GM23338 (cell line): ENCODE measurements around the gene RIMS1. TPM values are rescaled to one million over a fixed set of nuclear protein-coding genes. Genes with fewer than 3 reads are reported as not detected.

Experiments
- ATAC-seq: fragments of 200-7000 bp; cut with Tn5 transposase; 3 replicates; pipeline ENCODE4 v1.9.1; 2020
- DNase-seq: peaks from one replicate; pipeline ENCODE4 v3.0.0-alpha.2; 2015; ENCODE audit warnings: low spot score
- H2AFZ ChIP-seq: fragments of 200-600 bp; sonication (generic); 2 replicates; pipeline ENCODE4 v1.8.0; 2016; ENCODE audit warnings: antibody characterized with exemption, mild to moderate bottlenecking, moderate library complexity
- H3F3A ChIP-seq: fragments of 200-600 bp; sonication (generic); replicated peaks from 2 replicates; pipeline ENCODE4 v1.8.0; 2017; ENCODE audit warnings: antibody characterized with exemption, mixed run types, low read depth
- H3K27ac ChIP-seq: fragments of 200-600 bp; sonication (generic); 2 replicates; pipeline ENCODE4 v1.6.1; 2016; ENCODE audit warnings: low read depth
- H3K27me3 ChIP-seq: fragments of 200-600 bp; sonication (generic); 2 replicates; pipeline ENCODE4 v1.8.0; 2016; ENCODE audit warnings: mild to moderate bottlenecking, mixed run types, moderate library complexity; ENCODE audit not compliant: insufficient read depth
- H3K36me3 ChIP-seq: fragments of 200-600 bp; sonication (generic); 2 replicates; pipeline ENCODE4 v1.8.0; 2016; ENCODE audit warnings: mild to moderate bottlenecking; ENCODE audit not compliant: insufficient read depth
- H3K4me1 ChIP-seq: fragments of 200-600 bp; sonication (generic); 2 replicates; pipeline ENCODE4 v1.8.0; 2016; ENCODE audit warnings: mild to moderate bottlenecking, moderate library complexity; ENCODE audit not compliant: insufficient read depth
- H3K4me2 ChIP-seq: fragments of 200-600 bp; sonication (generic); 2 replicates; pipeline ENCODE4 v1.7.1; 2017; ENCODE audit warnings: mixed run types
- H3K4me3 ChIP-seq: fragments of 200-600 bp; sonication (generic); 2 replicates; pipeline ENCODE4 v1.6.1; 2016; ENCODE audit warnings: mixed run types
- H3K79me2 ChIP-seq: fragments of 200-600 bp; sonication (generic); replicated peaks from 2 replicates; pipeline ENCODE4 v1.8.0; 2017; ENCODE audit warnings: mild to moderate bottlenecking; ENCODE audit not compliant: insufficient read depth
- H3K9me2 ChIP-seq: fragments of 200-600 bp; sonication (generic); 2 replicates; pipeline ENCODE4 v1.8.0; 2017; ENCODE audit not compliant: insufficient read depth
- H4K20me1 ChIP-seq: fragments of 200-600 bp; sonication (generic); replicated peaks from 2 replicates; pipeline ENCODE4 v1.8.0; 2017; ENCODE audit warnings: mild to moderate bottlenecking; ENCODE audit not compliant: insufficient read depth
- H3K27ac Mint-ChIP-seq: 2 replicates; pipeline ENCODE4 v1.8.0; 2020; ENCODE audit warnings: inconsistent platforms, mild to moderate bottlenecking, moderate library complexity, mixed read lengths
- H3K27me3 Mint-ChIP-seq: 3 replicates; pipeline ENCODE4 v1.8.0; 2022; ENCODE audit warnings: low read depth, mild to moderate bottlenecking, moderate library complexity, mixed read lengths, inconsistent platforms; ENCODE audit not compliant: insufficient read depth, poor library complexity
- H3K36me3 Mint-ChIP-seq: 3 replicates; pipeline ENCODE4 v1.8.0; 2021; ENCODE audit warnings: low read depth, mild to moderate bottlenecking, inconsistent platforms, moderate library complexity, mixed read lengths
- H3K4me1 Mint-ChIP-seq: 3 replicates; pipeline ENCODE4 v1.8.0; 2020; ENCODE audit warnings: mild to moderate bottlenecking, inconsistent platforms, mixed read lengths
- H3K4me3 Mint-ChIP-seq: 3 replicates; pipeline ENCODE4 v1.8.0; 2021; ENCODE audit warnings: moderate library complexity, mild to moderate bottlenecking, inconsistent platforms, mixed read lengths
- H3K9me3 Mint-ChIP-seq: 3 replicates; pipeline ENCODE4 v1.8.0; 2020; ENCODE audit warnings: moderate library complexity, mild to moderate bottlenecking, inconsistent platforms, mixed read lengths
- CTCF ChIP-seq, 2 experiments: fragments of 200-600 bp in 1 of 2; sonication (generic) in 1 of 2; conservative IDR thresholded peaks; 2 replicates each; pipeline versions ENCODE4 v1.5.1 to v1.6.1; 2016 to 2017; ENCODE audit warnings: antibody characterized with exemption in 2 of 2, low read depth in 2 of 2, mild to moderate bottlenecking in 2 of 2, moderate library complexity in 1 of 2
- ETS1 ChIP-seq: IDR thresholded peaks from 2 replicates; pipeline ENCODE4 v1.6.1; 2016; ENCODE audit warnings: antibody characterized with exemption
- NANOG ChIP-seq: IDR thresholded peaks from 2 replicates; pipeline ENCODE4 v1.6.1; 2016; ENCODE audit warnings: antibody characterized with exemption, borderline replicate concordance
- POLR2AphosphoS5 ChIP-seq: IDR thresholded peaks from 2 replicates; pipeline ENCODE4 v1.6.1; 2016; ENCODE audit warnings: antibody characterized with exemption, low read depth
- REST ChIP-seq: IDR thresholded peaks from one replicate; pipeline ENCODE4 v1.6.1; 2018; ENCODE audit warnings: antibody characterized with exemption; ENCODE audit not compliant: unreplicated experiment
- polyA plus RNA-seq: library from polyadenylated mRNA; unstranded; fragments of >200 nt; fragmentation: Nextera tagmentation; extraction: Ambion mirVana; gene quantifications from 2 replicates; pipeline ENCODE4 v1.2.1, GENCODE V29; 2016
- total RNA-seq: library from RNA; depleted of rRNA; stranded (reverse); fragments of >200 nt; shearing (Covaris generic); gene quantifications from 2 replicates; pipeline ENCODE4 v1.2.3, GENCODE V29; 2014

The RIMS1 gene
- total and polyA plus RNA-seq, 2 experiments from 2014 or later = 0.89 to 4.0 TPM

- Histone ChIP-seq H3K79me2 (no peaks in the 10 kb centered on the region), H3K9me2 (0 out of 2 replicates have a peak, but pooled peaks cover 5% of the 10 kb centered on the region), H3K4me3 (no peak overlapping the region), H3K27me3 (no peaks in the 10 kb centered on the region), H3K36me3 (no peaks in the 10 kb centered on the region), H3F3A (no peaks in the 10 kb centered on the region), H2AFZ (no peak overlapping the region), H3K27ac (no peak overlapping the region), H3K4me1 (peaks cover 15% of the 10 kb centered on the region), H3K4me2 (no peak overlapping the region), H4K20me1 (no peaks in the 10 kb centered on the region)
- Mint-ChIP-seq H3K27ac (no peak overlapping the region), H3K4me3 (no peak overlapping the region), H3K27me3 (no peaks in the 10 kb centered on the region), H3K4me1 (peaks cover 23% of the 10 kb centered on the region), H3K36me3 (no peaks in the 10 kb centered on the region), H3K9me3 (no peaks in the 10 kb centered on the region)
- DNase-seq (no peak), ATAC-seq (no peak)
- TF ChIP-seq NANOG (no peak), POLR2AphosphoS5 (no peak), ETS1 (no peak)
These were observed 554.3 kb downstream of the RIMS1 start for GRCh38 chr6:72440611-72441010.

- Histone ChIP-seq H4K20me1 (no peaks in the 10 kb centered on the region), H3K27ac (no peak overlapping the region), H3K79me2 (no peaks in the 10 kb centered on the region), H3F3A (no peaks in the 10 kb centered on the region), H2AFZ (no peak overlapping the region), H3K27me3 (no peaks in the 10 kb centered on the region), H3K4me1 (peaks cover 15% of the 10 kb centered on the region), H3K9me2 (no peaks in the 10 kb centered on the region), H3K36me3 (no peaks in the 10 kb centered on the region), H3K4me3 (no peak overlapping the region), H3K4me2 (no peak overlapping the region)
- Mint-ChIP-seq H3K27ac (no peak overlapping the region), H3K36me3 (no peaks in the 10 kb centered on the region), H3K9me3 (no peaks in the 10 kb centered on the region), H3K4me1 (peaks cover 17% of the 10 kb centered on the region), H3K4me3 (no peak overlapping the region), H3K27me3 (no peaks in the 10 kb centered on the region)
- no peak for ATAC-seq
- peak; percentile 70 for TF ChIP-seq REST
- no peak for TF ChIP-seq CTCF (conservative IDR thresholded peaks at IDR 0.05; ENCODE audit: low read depth in 2 of 2)
- peak; percentile 4 for DNase-seq
These were observed 560.1 kb downstream of the RIMS1 start for GRCh38 chr6:72446430-72446829.
